ENCODE data around the gene FIG4. TPM values are rescaled to one million over a fixed set of nuclear protein-coding genes. Genes with fewer than 3 reads are reported as not detected.

The FIG4 gene
- total and polyA plus RNA-seq, 8 donors = 5.8 to 29.0 (median 7.8) TPM

GRCh38 chr6:109696355-109696754, 5.3 kb downstream of the FIG4 start:
- intact Hi-C loops (cut with DNase I; ENCODE audit: low total_unique reads) = no loop called here
- no peak overlapping the region for H3K4me3 ChIP-seq
- TF ChIP-seq POLR2AphosphoS5 (IDR thresholded peaks at IDR 0.05) = no peak
- TF ChIP-seq EP300 (IDR thresholded peaks at IDR 0.05) = no peak
- TF ChIP-seq POLR2A (IDR thresholded peaks at IDR 0.05) = no peak
- TF ChIP-seq CTCF (IDR thresholded peaks at IDR 0.05) = no peak
- peaks cover 0 to 31% (median 20%) of the 10 kb centered on the region in 4 donors for H3K4me1 ChIP-seq
- H3K27ac ChIP-seq = no peak overlapping the region
- H3K27me3 ChIP-seq = no peaks in the 10 kb centered on the region
- DNase-seq = no peak
- H3K9me3 ChIP-seq = no peaks in the 10 kb centered on the region
- WGBS, 5 donors = 95 to 97% (median 96%) methylated on average over 5 of the region's 5 CpGs
- H3K36me3 ChIP-seq = peaks cover 0 to 8% (median 0%) of the 10 kb centered on the region in 4 donors

- Histone ChIP-seq H3K36me3 (peaks cover 0 to 3% (median 0%) of the 10 kb centered on the region in 4 donors), H3K4me1 (peaks cover 0 to 38% (median 10%) of the 10 kb centered on the region in 4 donors), H3K27me3 (no peaks in the 10 kb centered on the region), H3K9me3 (no peaks in the 10 kb centered on the region), H3K4me3 (no peak overlapping the region), H3K27ac (no peak overlapping the region)
- WGBS, 5 donors = 69 to 88% (median 76%) methylated on average over 4 of the region's 4 CpGs
- TF ChIP-seq POLR2AphosphoS5 (IDR thresholded peaks at IDR 0.05) = no peak
- DNase-seq = no peak
- intact Hi-C loops (cut with DNase I; ENCODE audit: low total_unique reads) = loop anchor here (10.0 kb wide), 1 partner anchor 694 kb away; no protein-coding TSS in a partner anchor
Observed at GRCh38 chr6:109701221-109701620, 10.1 kb downstream of the FIG4 start.

- peaks cover 0 to 3% (median 0%) of the 10 kb centered on the region in 4 donors for H3K36me3 ChIP-seq
- peaks cover 0 to 44% (median 11%) of the 10 kb centered on the region in 4 donors for H3K4me1 ChIP-seq
- H3K9me3 ChIP-seq = no peaks in the 10 kb centered on the region
- no peak for DNase-seq
- H3K27me3 ChIP-seq = no peaks in the 10 kb centered on the region
- no peak for TF ChIP-seq POLR2AphosphoS5 (IDR thresholded peaks at IDR 0.05)
- H3K27ac ChIP-seq = no peak overlapping the region
- 82 to 90% (median 85%) methylated on average over 2 of the region's 2 CpGs for WGBS, 5 donors
- intact Hi-C loops (cut with DNase I; ENCODE audit: low total_unique reads) = loop anchor here (10.0 kb wide), 1 partner anchor 693 kb away; no protein-coding TSS in a partner anchor
- H3K4me3 ChIP-seq = no peak overlapping the region
Observed at GRCh38 chr6:109701774-109702173, 10.7 kb downstream of the FIG4 start.

GRCh38 chr6:109702791-109703190, 11.7 kb downstream of the FIG4 start:
- no peak overlapping the region for H3K27ac ChIP-seq
- WGBS, 5 donors = 58 to 68% (median 65%) methylated on average over 4 of the region's 4 CpGs
- intact Hi-C loops (cut with DNase I; ENCODE audit: low total_unique reads) = loop anchor here (10.0 kb wide), 1 partner anchor 692 kb away; no protein-coding TSS in a partner anchor

GRCh38 chr6:109705258-109705657, 14.2 kb downstream of the FIG4 start:
- peak; percentile 80 to 96 for DNase-seq
- WGBS, 5 donors = 14 to 19% (median 16%) methylated on average over 7 of the region's 7 CpGs
- H3K27me3 ChIP-seq = no peaks in the 10 kb centered on the region
- peaks cover 0 to 44% (median 12%) of the 10 kb centered on the region in 4 donors for H3K4me1 ChIP-seq
- H3K27ac ChIP-seq = no peak overlapping the region
- TF ChIP-seq POLR2AphosphoS5 (IDR thresholded peaks at IDR 0.05) (peak in 1 of 3 donors; percentile 71), EP300 (IDR thresholded peaks at IDR 0.05) (no peak), POLR2A (IDR thresholded peaks at IDR 0.05) (no peak), CTCF (IDR thresholded peaks at IDR 0.05) (peak in 6 of 7 experiments; percentile 30 to 99 (median 90))
- H3K4me3 ChIP-seq = no peak overlapping the region
- H3K36me3 ChIP-seq = no peaks in the 10 kb centered on the region
- no peaks in the 10 kb centered on the region for H3K9me3 ChIP-seq
- intact Hi-C loops (cut with DNase I; ENCODE audit: low total_unique reads) = loop anchor here (5.0 to 10.0 kb wide), 2 partner anchors 337 to 690 kb away; no protein-coding TSS in a partner anchor

More at GRCh38 chr6:109702791-109703190, 11.7 kb downstream of the FIG4 start:
- Histone ChIP-seq H3K9me3 (no peaks in the 10 kb centered on the region), H3K27me3 (no peaks in the 10 kb centered on the region), H3K36me3 (peaks cover 0 to 3% (median 0%) of the 10 kb centered on the region in 4 donors), H3K4me1 (peaks cover 0 to 44% (median 12%) of the 10 kb centered on the region in 4 donors), H3K4me3 (no peak overlapping the region)
- no peak for TF ChIP-seq EP300 (IDR thresholded peaks at IDR 0.05)
- TF ChIP-seq POLR2AphosphoS5 (IDR thresholded peaks at IDR 0.05) = no peak
- no peak for TF ChIP-seq CTCF (IDR thresholded peaks at IDR 0.05)
- no peak for TF ChIP-seq POLR2A (IDR thresholded peaks at IDR 0.05)
- DNase-seq = no peak

Data from stomach (tissue), 9 donors.